ENCODE measurements around the gene AGO3. TPM values are rescaled to one million over a fixed set of nuclear protein-coding genes. Genes with fewer than 3 reads are reported as not detected.

The AGO3 gene
- total RNA-seq, 1 experiment from 2014 or later, result 39.4 TPM

GRCh38 chr1:36093929-36094328, 163.0 kb downstream of the AGO3 start:
- Histone ChIP-seq H3K27me3 (ENCODE audit: control insufficient read depth, insufficient read depth, low read length) (no peaks in the 10 kb centered on the region), H3K9me3 (ENCODE audit: control insufficient read depth, insufficient read depth, low read depth, low read length) (no peaks in the 10 kb centered on the region), H3K27ac (ENCODE audit: low read length) (no peak overlapping the region), H3K4me3 (ENCODE audit: low read depth in 2 of 2, low read length in 2 of 2) (no peak overlapping the region), H3K4me1 (ENCODE audit: control insufficient read depth, insufficient read depth, low read length) (peaks cover 3% of the 10 kb centered on the region; the same call in 1 of the 2 replicates), H3K36me3 (ENCODE audit: control insufficient read depth, insufficient read depth, low read length) (peaks cover 13% of the 10 kb centered on the region)
- intact Hi-C loops (cut with micrococcal nuclease; ENCODE audit: unreplicated experiment) (no loop called here), in situ Hi-C loops (cut with HindIII; ENCODE audit: low pct_unique_long_range_greater_than_20kb, low sequenced_read_pairs) (no loop called here)
- DNase-seq (ENCODE audit: low read depth, low spot score) (no peak), ATAC-seq (no peak)
- no TSS peak for BruUV-seq (replicated peaks)
- CTCF ChIA-PET, result no interaction called here
- TF ChIP-seq SIN3A (IDR thresholded peaks at IDR 0.05; ENCODE audit: borderline replicate concordance, insufficient read depth, low read depth, low read length), result no peak
- TF ChIP-seq REST (IDR thresholded peaks at IDR 0.05; ENCODE audit: insufficient read depth in 1 of 2, low read depth in 2 of 2, low read length in 1 of 2), result no peak
- no peak for TF ChIP-seq POLR2AphosphoS5 (IDR thresholded peaks at IDR 0.05; ENCODE audit: low read depth, low read length)
- no peak for TF ChIP-seq TCF7L2 (IDR thresholded peaks at IDR 0.05; ENCODE audit: low read depth, low read length)
- no peak for TF ChIP-seq CTCF (IDR thresholded peaks at IDR 0.05)
- POLR2A ChIA-PET, result no interaction called here

GRCh38 chr1:36094621-36095061, 163.7 kb downstream of the AGO3 start:
- BruUV-seq (replicated peaks), result no TSS peak
- H3K4me1 ChIP-seq (ENCODE audit: control insufficient read depth, insufficient read depth, low read length), result peaks cover 3% of the 10 kb centered on the region; the same call in 1 of the 2 replicates
- H3K4me3 ChIP-seq (ENCODE audit: low read depth in 2 of 2, low read length in 2 of 2), result no peak overlapping the region
- ChIA-PET POLR2A (no interaction called here), CTCF (interaction anchor here (0.7 to 1.1 kb wide), 2 partner anchors 41 to 602 kb away, joined by 3 read pairs; no protein-coding TSS in a partner anchor)
- DNase-seq (ENCODE audit: low read depth, low spot score) (no peak), ATAC-seq (no peak)
- intact Hi-C loops (cut with micrococcal nuclease; ENCODE audit: unreplicated experiment) (no loop called here), in situ Hi-C loops (cut with HindIII; ENCODE audit: low pct_unique_long_range_greater_than_20kb, low sequenced_read_pairs) (no loop called here)
- H3K36me3 ChIP-seq (ENCODE audit: control insufficient read depth, insufficient read depth, low read length), result peaks cover 9% of the 10 kb centered on the region
- H3K27ac ChIP-seq (ENCODE audit: low read length), result no peak overlapping the region
- H3K9me3 ChIP-seq (ENCODE audit: control insufficient read depth, insufficient read depth, low read depth, low read length), result no peaks in the 10 kb centered on the region
- TF ChIP-seq SIN3A (IDR thresholded peaks at IDR 0.05; ENCODE audit: borderline replicate concordance, insufficient read depth, low read depth, low read length) (no peak), POLR2AphosphoS5 (IDR thresholded peaks at IDR 0.05; ENCODE audit: low read depth, low read length) (no peak)
- H3K27me3 ChIP-seq (ENCODE audit: control insufficient read depth, insufficient read depth, low read length), result no peaks in the 10 kb centered on the region

- DNase-seq (ENCODE audit: low read depth, low spot score) (no peak), ATAC-seq (no peak)
- Histone ChIP-seq H3K27me3 (ENCODE audit: control insufficient read depth, insufficient read depth, low read length) (no peaks in the 10 kb centered on the region), H3K4me1 (ENCODE audit: control insufficient read depth, insufficient read depth, low read length) (peaks cover 3% of the 10 kb centered on the region; the same call in 1 of the 2 replicates), H3K9me3 (ENCODE audit: control insufficient read depth, insufficient read depth, low read depth, low read length) (no peaks in the 10 kb centered on the region), H3K36me3 (ENCODE audit: control insufficient read depth, insufficient read depth, low read length) (peaks cover 9% of the 10 kb centered on the region), H3K27ac (ENCODE audit: low read length) (no peak overlapping the region), H3K4me3 (ENCODE audit: low read depth in 2 of 2, low read length in 2 of 2) (no peak overlapping the region)
- in situ Hi-C loops (cut with HindIII; ENCODE audit: low pct_unique_long_range_greater_than_20kb, low sequenced_read_pairs), result no loop called here
- intact Hi-C loops (cut with micrococcal nuclease; ENCODE audit: unreplicated experiment), result no loop called here
- ChIA-PET POLR2A (no interaction called here), CTCF (interaction anchor here (0.7 to 1.5 kb wide), 3 partner anchors 39 to 211 kb away, joined by 4 to 12 read pairs (median 4); partner anchors contain the start of gene SH3D21)
- TF ChIP-seq REST (IDR thresholded peaks at IDR 0.05; ENCODE audit: insufficient read depth in 1 of 2, low read depth in 2 of 2, low read length in 1 of 2) (no peak), POLR2AphosphoS5 (IDR thresholded peaks at IDR 0.05; ENCODE audit: low read depth, low read length) (no peak), CTCF (IDR thresholded peaks at IDR 0.05) (no peak), TCF7L2 (IDR thresholded peaks at IDR 0.05; ENCODE audit: low read depth, low read length) (no peak), SIN3A (IDR thresholded peaks at IDR 0.05; ENCODE audit: borderline replicate concordance, insufficient read depth, low read depth, low read length) (no peak)
- BruUV-seq (replicated peaks), result no TSS peak
Measured at GRCh38 chr1:36095760-36096405, 165.0 kb downstream of the AGO3 start.

All from Panc1 (cell line).